GM19238 (cell line): Measurements from ENCODE around the gene PDGFA.
A peak's percentile ranks its signal among the peaks of the same experiment; 100 is the strongest.

Experiments used
- DNase-seq: peaks from one replicate; pipeline ENCODE4 v3.0.0; 2011; ENCODE audit warnings: low spot score; ENCODE audit not compliant: insufficient read length

The PDGFA gene

GRCh38 chr7:505171-505570, 14.5 kb downstream of the PDGFA start:
- DNase-seq = no peak

- no peak for DNase-seq
Measured at GRCh38 chr7:504221-505111, 15.2 kb downstream of the PDGFA start.

GRCh38 chr7:503575-504111, 16.0 kb downstream of the PDGFA start:
- DNase-seq = no peak

- no peak for DNase-seq
Measured at GRCh38 chr7:502296-502695, 17.4 kb downstream of the PDGFA start.

- no peak for DNase-seq
Measured at GRCh38 chr7:501526-501925, 18.1 kb downstream of the PDGFA start.

- no peak for DNase-seq
Measured at GRCh38 chr7:500521-501420, 18.9 kb downstream of the PDGFA start.

- DNase-seq = no peak
Measured at GRCh38 chr7:499853-500485, 19.7 kb downstream of the PDGFA start.

- no peak for DNase-seq
Measured at GRCh38 chr7:498678-499641, 20.7 kb downstream of the PDGFA start.

- DNase-seq = no peak
Measured at GRCh38 chr7:497946-498655, 21.5 kb downstream of the PDGFA start.

GRCh38 chr7:497346-497745, 22.3 kb downstream of the PDGFA start:
- no peak for DNase-seq

- DNase-seq = no peak
Measured at GRCh38 chr7:496528-497295, 22.9 kb downstream of the PDGFA start.

- DNase-seq = no peak
Measured at GRCh38 chr7:495761-496321, 23.8 kb downstream of the PDGFA start.

GRCh38 chr7:495326-495725, 24.3 kb downstream of the PDGFA start:
- DNase-seq = no peak

GRCh38 chr7:494906-495305, 24.7 kb downstream of the PDGFA start:
- no peak for DNase-seq

GRCh38 chr7:494259-494687, 25.4 kb downstream of the PDGFA start:
- peak; percentile 71 for DNase-seq

GRCh38 chr7:493661-494251, 25.9 kb downstream of the PDGFA start:
- DNase-seq = no peak

GRCh38 chr7:492714-493065, 27.0 kb downstream of the PDGFA start:
- DNase-seq = no peak

GRCh38 chr7:491958-492713, 27.5 kb downstream of the PDGFA start:
- DNase-seq = no peak
